Astrocyte (in vitro differentiated cells and primary cell): ENCODE data around the gene LFNG. TPM values are rescaled to one million over a fixed set of nuclear protein-coding genes. Genes with fewer than 3 reads are reported as not detected.

Experiments
- DNase-seq: peaks from one replicate; pipeline ENCODE4 v3.0.0-alpha.2; 2010; ENCODE audit warnings: low read depth
- FAIRE-seq: peaks from 2 replicates; lab custom pipeline; 2011; peaks lifted over from hg19 to GRCh38; lab: Jason Lieb, UNC
- H2AFZ ChIP-seq: 2 replicates; pipeline ENCODE4 v1.6.0; 2012; ENCODE audit warnings: low read depth, low read length, inconsistent platforms
- H3K27ac ChIP-seq: 2 replicates; pipeline ENCODE4 v1.5.1; 2011; ENCODE audit warnings: low read depth, low read length, inconsistent platforms
- H3K27me3 ChIP-seq: 2 replicates; pipeline ENCODE4 v1.6.0; 2011; ENCODE audit warnings: low read length, inconsistent platforms; ENCODE audit not compliant: insufficient read depth
- H3K36me3 ChIP-seq: 2 replicates; pipeline ENCODE4 v1.5.1; 2011; ENCODE audit warnings: low read length, inconsistent platforms; ENCODE audit not compliant: insufficient read depth
- H3K4me1 ChIP-seq: 2 replicates; pipeline ENCODE4 v1.5.1; 2011; ENCODE audit warnings: low read length, inconsistent platforms; ENCODE audit not compliant: insufficient read depth
- H3K4me2 ChIP-seq: 2 replicates; pipeline ENCODE4 v1.6.0; 2012; ENCODE audit warnings: low read length, inconsistent platforms
- H3K4me3 ChIP-seq: 2 replicates; pipeline ENCODE4 v1.5.1; 2011; ENCODE audit warnings: low read depth, mild to moderate bottlenecking, low read length, inconsistent platforms; ENCODE audit not compliant: insufficient read depth
- H3K79me2 ChIP-seq: 2 replicates; pipeline ENCODE4 v1.6.0; 2012; ENCODE audit warnings: mild to moderate bottlenecking, low read length, inconsistent platforms; ENCODE audit not compliant: insufficient read depth
- H3K9ac ChIP-seq: 2 replicates; pipeline ENCODE4 v1.6.0; 2012; ENCODE audit warnings: mild to moderate bottlenecking, low read length, inconsistent platforms
- H3K9me3 ChIP-seq: 2 replicates; pipeline ENCODE4 v1.5.1; 2012; ENCODE audit warnings: low read depth, mild to moderate bottlenecking, low read length, inconsistent platforms; ENCODE audit not compliant: insufficient read depth
- H4K20me1 ChIP-seq: 2 replicates; pipeline ENCODE4 v1.6.0; 2012; ENCODE audit warnings: low read length, inconsistent platforms; ENCODE audit not compliant: insufficient read depth
- H3K27ac Mint-ChIP-seq: one replicate; pipeline ENCODE4 v1.8.0; 2021; ENCODE audit warnings: mild to moderate bottlenecking, mixed read lengths; ENCODE audit not compliant: unreplicated experiment
- H3K27me3 Mint-ChIP-seq: one replicate; pipeline ENCODE4 v1.8.0; 2021; ENCODE audit warnings: low read depth, mixed read lengths; ENCODE audit not compliant: unreplicated experiment
- H3K36me3 Mint-ChIP-seq: one replicate; pipeline ENCODE4 v1.8.0; 2021; ENCODE audit warnings: low read depth, mixed read lengths; ENCODE audit not compliant: unreplicated experiment
- H3K4me1 Mint-ChIP-seq: one replicate; pipeline ENCODE4 v1.8.0; 2021; ENCODE audit warnings: low read depth, mixed read lengths; ENCODE audit not compliant: unreplicated experiment
- H3K4me3 Mint-ChIP-seq: one replicate; pipeline ENCODE4 v1.8.0; 2021; ENCODE audit warnings: mild to moderate bottlenecking, moderate library complexity, mixed read lengths; ENCODE audit not compliant: unreplicated experiment
- H3K9me3 Mint-ChIP-seq: one replicate; pipeline ENCODE4 v1.8.0; 2021; ENCODE audit warnings: mild to moderate bottlenecking, mixed read lengths; ENCODE audit not compliant: unreplicated experiment
- CTCF ChIP-seq: IDR thresholded peaks from 2 replicates; pipeline ENCODE4 v1.5.1; 2011; ENCODE audit warnings: low read depth, mild to moderate bottlenecking, inconsistent platforms, low read length, moderate library complexity; ENCODE audit not compliant: insufficient read depth
- EZH2 ChIP-seq: IDR thresholded peaks from 2 replicates; pipeline ENCODE4 v1.6.1; 2012; ENCODE audit warnings: mild to moderate bottlenecking, low read length, inconsistent platforms; ENCODE audit not compliant: insufficient read depth
- total RNA-seq: library from RNA; stranded (reverse); gene quantifications from 2 replicates; pipeline ENCODE4 v1.2.1, GENCODE V29; 2021

LFNG gene
- total RNA-seq, 1 donor from 2014 or later, result 58.6 TPM

GRCh38 chr7:2488272-2488645 lies 31.3 kb upstream of the LFNG start:
- Histone ChIP-seq H3K9me3 (no peaks in the 10 kb centered on the region), H3K79me2 (no peaks in the 10 kb centered on the region), H3K27ac (no peak overlapping the region), H3K9ac (no peak overlapping the region), H4K20me1 (no peaks in the 10 kb centered on the region), H3K4me2 (no peak overlapping the region), H3K27me3 (no peaks in the 10 kb centered on the region), H3K4me1 (peaks cover 5% of the 10 kb centered on the region), H3K36me3 (no peaks in the 10 kb centered on the region), H2AFZ (no peak overlapping the region), H3K4me3 (no peak overlapping the region)
- FAIRE-seq, result no peak
- Mint-ChIP-seq H3K9me3 (peaks cover 1% of the 10 kb centered on the region), H3K4me3 (no peak overlapping the region), H3K27me3 (peaks cover 8% of the 10 kb centered on the region), H3K36me3 (no peaks in the 10 kb centered on the region), H3K4me1 (no peaks in the 10 kb centered on the region), H3K27ac (no peak overlapping the region)
- TF ChIP-seq CTCF, result no peak
- TF ChIP-seq EZH2, result no peak
- DNase-seq, result no peak

- Histone ChIP-seq H3K27me3 (no peaks in the 10 kb centered on the region), H3K9me3 (no peaks in the 10 kb centered on the region), H3K4me2 (no peak overlapping the region), H3K36me3 (no peaks in the 10 kb centered on the region), H3K4me1 (peaks cover 7% of the 10 kb centered on the region), H2AFZ (no peak overlapping the region), H4K20me1 (no peaks in the 10 kb centered on the region), H3K79me2 (no peaks in the 10 kb centered on the region), H3K9ac (no peak overlapping the region), H3K4me3 (no peak overlapping the region), H3K27ac (no peak overlapping the region)
- Mint-ChIP-seq H3K4me3 (no peak overlapping the region), H3K27ac (no peak overlapping the region), H3K27me3 (peaks cover 10% of the 10 kb centered on the region), H3K4me1 (peaks cover 2% of the 10 kb centered on the region), H3K9me3 (peaks cover 1% of the 10 kb centered on the region), H3K36me3 (no peaks in the 10 kb centered on the region)
- DNase-seq, result no peak
- no peak for TF ChIP-seq EZH2
- TF ChIP-seq CTCF, result no peak
- no peak for FAIRE-seq
Observed at GRCh38 chr7:2488681-2489080, 30.9 kb upstream of the LFNG start.

GRCh38 chr7:2490181-2490651 lies 29.4 kb upstream of the LFNG start:
- H3K9me3 Mint-ChIP-seq, result peaks cover 1% of the 10 kb centered on the region
- no peaks in the 10 kb centered on the region for H3K36me3 Mint-ChIP-seq
- H3K4me1 ChIP-seq, result peaks cover 7% of the 10 kb centered on the region
- peaks cover 2% of the 10 kb centered on the region for H3K4me1 Mint-ChIP-seq
- H3K79me2 ChIP-seq, result no peaks in the 10 kb centered on the region
- DNase-seq, result no peak
- no peak overlapping the region for H3K4me2 ChIP-seq
- no peak overlapping the region for H3K4me3 ChIP-seq
- H2AFZ ChIP-seq, result no peak overlapping the region
- H3K36me3 ChIP-seq, result no peaks in the 10 kb centered on the region
- peaks cover 10% of the 10 kb centered on the region for H3K27me3 Mint-ChIP-seq
- TF ChIP-seq CTCF, result no peak
- TF ChIP-seq EZH2, result no peak
- no peak overlapping the region for H3K27ac Mint-ChIP-seq
- no peaks in the 10 kb centered on the region for H3K27me3 ChIP-seq
- no peak overlapping the region for H3K4me3 Mint-ChIP-seq
- FAIRE-seq, result no peak
- H3K9me3 ChIP-seq, result no peaks in the 10 kb centered on the region
- H3K27ac ChIP-seq, result no peak overlapping the region
- no peaks in the 10 kb centered on the region for H4K20me1 ChIP-seq
- no peak overlapping the region for H3K9ac ChIP-seq
